GM21515 (cell line): ENCODE results near the gene LSM7.

ENCODE experiments used
- ATAC-seq: cut with Tn5 transposase; IDR thresholded peaks from one replicate; pipeline ENCODE4 v1.9.1; 2021; ENCODE audit not compliant: unreplicated experiment

Gene LSM7

DNA sequence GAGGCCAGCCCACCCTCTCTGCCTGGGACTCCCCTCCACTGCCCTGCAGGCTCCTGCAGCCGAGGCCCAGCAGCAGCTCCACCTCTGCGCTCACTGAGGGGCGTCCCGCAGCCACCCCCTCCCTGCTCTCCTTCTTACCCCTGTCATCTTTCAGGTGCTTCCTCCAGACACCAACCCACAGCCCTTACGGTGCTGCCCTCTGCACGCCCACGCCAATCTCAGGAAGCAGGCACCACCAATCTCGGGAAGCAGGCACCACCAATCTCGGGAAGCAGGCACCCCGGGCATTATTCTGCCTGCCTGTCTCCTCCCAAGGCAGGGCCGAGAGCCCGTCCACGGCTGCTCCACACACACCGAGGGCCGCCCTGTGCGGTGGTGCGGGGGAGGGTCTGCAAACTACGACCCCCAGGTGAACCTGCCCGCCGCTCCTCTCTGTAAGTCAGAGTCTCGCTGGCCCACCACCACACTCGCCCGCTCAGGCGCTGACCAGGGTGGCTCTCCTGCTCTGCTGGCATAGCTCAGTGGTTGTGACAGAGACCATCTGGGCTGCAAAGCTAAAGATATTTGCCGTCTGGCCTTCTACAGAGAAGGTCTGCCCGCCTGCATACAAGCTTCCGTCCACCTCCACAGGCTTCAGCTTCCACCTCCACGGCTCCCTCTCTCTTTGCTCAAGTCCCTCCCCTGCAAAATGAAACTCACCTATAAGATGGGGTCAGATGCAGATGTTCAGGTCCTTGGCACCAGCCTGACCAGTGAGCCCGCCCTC lies 2.9 kb downstream of the LSM7 start:
- ATAC-seq, result no peak

DNA sequence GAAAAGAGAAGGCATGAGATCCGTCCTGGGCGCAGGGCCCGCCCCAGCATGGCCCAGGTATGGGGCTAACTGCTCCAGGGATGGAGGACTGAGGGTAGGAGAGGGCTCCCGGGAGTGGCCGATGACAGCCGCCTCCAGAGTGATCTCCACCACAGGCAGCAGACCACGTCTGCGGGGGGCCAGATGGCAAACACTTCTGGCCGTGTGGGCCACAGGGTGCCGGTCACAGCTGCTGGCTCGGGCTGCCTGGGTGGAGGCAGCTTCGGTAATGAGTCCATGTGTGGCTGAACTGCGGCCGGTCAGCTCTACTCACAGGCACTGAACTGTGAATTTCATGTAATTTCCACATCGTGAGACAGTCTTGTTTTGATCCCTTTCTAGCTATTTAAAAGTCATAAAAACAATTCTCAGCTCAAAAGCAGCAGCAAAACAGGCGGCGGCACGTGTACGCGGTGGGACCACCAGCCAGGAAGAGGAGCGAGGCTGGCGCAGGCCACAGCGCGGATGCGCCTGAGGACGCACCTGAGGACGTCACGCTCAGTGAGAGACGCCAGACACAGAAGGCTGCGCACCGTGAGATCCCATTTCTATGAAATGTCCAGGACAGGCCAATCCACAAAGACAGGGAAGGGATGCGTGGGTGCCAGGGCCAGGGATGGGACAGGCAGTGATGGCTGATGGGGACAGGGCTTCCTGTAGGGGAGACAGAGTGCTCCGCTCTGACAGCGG lies 4.0 kb downstream of the LSM7 start:
- no peak for ATAC-seq

DNA sequence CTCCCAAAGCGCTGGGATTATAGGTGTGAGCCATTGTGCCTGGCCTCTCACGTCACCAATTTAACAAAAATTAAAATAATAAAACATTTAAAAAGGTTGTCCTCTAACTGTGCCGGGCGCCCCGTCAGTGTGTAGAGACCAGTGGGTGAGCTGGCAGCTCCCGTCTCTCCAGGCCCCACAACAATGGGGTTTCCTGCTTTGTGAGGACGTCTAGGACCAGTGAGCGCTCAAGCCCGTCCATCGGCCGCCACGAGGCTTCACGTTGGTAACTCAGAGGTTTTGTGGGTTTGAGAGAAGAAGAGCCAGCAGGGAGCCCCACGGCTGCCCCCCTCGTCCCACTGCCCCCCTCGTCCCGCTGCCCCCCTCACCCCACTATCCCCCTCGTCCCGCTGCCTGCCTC lies 4.7 kb downstream of the LSM7 start:
- no peak for ATAC-seq

DNA sequence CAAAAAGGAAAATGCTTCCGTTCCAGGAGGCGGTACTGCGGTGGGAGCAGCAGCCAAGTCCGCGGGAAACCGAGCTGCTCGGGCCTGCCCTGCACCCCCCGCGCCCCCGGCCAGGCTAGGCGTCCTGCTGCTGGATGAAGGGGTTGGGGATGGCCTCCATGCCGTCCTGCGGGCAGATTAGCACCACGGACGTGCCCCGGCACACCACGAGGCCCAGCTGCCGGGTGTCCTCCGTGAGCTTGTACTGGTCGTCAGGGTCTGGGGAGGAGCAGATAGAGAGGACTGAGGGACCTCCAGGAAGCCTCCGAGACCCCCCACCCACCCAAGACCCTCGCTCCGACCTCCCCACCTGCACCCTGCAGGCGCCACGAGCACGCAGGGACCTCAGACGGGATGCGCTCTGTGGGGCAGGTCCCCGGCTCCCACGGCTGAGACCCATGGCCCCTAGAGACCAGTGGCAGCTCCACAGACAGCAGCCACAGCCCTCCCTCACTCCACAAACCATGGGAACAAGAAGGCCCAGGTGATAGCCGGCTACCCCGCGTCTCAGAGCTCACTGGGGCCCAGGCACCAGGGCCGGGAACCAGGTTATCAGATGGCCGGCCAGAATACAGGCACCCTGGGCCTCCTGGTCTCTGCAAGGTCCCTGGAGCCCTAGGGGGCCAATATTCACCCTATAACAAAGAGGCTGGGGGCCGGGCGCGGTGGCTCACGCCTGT lies 6.7 kb downstream of the LSM7 start:
- no peak for ATAC-seq

DNA sequence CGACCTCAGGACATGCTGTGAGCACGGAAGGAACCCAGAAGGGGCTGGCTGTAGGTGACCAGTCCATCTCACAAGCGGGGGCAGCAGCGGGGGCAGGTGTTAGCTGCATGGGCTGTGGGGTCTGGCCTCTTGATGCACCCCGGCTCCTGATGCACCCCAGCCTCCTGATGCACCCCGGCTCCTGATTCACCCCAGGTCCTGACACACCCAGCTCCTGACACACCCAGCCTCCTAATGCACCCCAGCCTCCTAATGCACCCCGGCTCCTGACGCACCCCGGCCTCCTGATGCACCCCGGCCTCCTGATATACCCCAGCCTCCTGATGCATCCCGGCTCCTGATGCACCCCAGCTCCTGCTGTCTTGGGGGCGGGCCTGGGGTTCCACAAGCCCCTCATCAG lies 7.4 kb downstream of the LSM7 start:
- ATAC-seq, result no peak

DNA sequence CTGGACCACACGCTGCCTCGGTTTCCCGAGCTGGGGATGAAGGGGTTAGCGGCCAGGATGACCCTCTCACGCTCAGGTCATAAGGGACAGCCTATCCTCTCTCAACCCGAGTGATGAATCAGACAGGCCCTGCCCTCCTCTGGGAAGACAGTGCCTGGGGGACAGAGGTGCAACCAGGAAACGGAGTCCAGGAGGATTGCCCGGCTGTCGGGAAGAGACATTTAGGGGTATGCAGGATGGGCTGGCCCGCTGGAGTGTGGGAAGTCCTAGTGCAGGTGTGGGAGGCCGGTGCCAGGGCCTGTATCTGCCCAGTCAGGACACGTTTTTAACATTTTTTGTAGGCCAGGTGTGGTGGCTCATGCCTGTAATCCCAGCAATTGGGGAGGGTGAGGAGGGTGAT lies 8.3 kb downstream of the LSM7 start:
- ATAC-seq, result no peak

DNA sequence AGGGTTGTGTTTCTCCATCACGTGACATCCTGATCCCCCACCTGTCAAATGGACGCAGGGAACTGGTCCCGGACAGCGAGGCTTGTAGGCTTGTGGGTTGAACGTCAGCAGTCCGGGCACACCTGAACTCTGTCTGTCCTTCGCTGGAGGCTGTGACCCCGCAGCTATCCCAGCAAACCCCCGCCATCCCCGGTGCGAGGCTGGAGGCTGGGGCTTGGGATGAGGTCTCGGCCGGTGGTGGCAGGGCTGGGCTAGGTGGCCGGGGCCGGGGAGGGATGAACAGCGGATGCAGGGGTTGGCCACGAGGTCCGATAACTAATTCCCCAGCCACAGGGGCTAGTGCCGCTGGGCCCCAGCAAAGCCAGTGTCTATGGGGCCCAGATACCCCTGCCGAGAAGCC lies 8.8 kb downstream of the LSM7 start:
- no peak for ATAC-seq

DNA sequence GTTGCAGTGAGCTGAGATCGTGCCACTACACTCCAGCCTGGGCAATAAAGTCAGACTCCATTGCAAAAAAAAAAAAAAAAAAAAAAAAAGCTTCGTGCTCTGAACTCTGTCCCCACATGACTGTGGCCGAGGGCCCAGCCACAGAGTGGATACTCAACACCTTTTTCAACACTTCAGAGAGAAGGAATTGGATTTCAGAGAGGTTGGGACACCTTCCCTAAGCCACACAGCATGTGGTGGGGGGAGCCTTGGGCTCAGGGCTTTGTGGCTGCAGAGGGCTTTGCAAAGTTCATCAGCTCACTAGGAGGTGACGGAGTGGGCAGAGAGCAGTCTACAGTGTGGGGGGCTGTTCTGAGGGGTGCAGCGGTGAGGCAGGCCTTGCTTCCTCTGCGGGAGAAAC lies 9.5 kb downstream of the LSM7 start:
- no peak for ATAC-seq

DNA sequence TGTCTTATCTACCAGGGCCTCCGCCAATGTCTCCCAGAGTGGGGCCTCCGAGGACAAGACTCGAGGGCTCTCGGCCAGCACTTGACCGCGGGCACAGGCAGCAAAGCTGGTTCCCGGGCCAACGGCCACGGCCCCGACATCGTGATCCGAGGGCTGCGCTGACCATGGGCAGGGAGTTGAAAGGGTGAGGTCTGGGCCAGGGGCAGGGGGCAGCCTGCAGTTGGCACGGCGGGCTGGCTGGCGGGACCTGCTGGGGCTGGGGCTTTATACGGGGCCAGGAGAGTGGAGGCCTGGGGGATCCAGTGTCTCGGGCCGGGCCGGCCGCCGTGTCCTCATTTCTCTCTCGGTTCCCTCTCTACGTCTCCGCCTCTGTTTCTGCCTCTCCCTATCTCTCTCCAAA lies 10.6 kb downstream of the LSM7 start:
- no peak for ATAC-seq

DNA sequence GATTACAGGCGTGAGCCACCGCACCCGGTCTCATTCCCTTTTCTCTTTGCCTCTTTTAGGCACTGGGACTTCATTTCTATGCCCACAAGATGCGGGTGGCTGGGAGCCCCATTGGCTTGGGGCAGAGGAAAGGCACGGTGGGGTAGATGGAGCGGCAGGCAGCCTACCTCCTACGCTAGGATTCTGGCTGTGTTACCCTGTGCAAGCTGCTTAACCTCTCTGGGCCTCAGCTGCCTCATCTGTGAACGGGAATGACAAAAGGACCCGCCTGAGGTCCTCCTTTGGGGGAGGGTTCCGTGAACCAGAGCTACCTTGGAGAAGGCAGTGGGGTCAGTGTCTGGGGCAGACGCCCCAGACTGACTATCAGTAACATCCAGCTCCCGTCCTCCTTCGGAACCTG lies 11.1 kb downstream of the LSM7 start:
- ATAC-seq, result no peak

DNA sequence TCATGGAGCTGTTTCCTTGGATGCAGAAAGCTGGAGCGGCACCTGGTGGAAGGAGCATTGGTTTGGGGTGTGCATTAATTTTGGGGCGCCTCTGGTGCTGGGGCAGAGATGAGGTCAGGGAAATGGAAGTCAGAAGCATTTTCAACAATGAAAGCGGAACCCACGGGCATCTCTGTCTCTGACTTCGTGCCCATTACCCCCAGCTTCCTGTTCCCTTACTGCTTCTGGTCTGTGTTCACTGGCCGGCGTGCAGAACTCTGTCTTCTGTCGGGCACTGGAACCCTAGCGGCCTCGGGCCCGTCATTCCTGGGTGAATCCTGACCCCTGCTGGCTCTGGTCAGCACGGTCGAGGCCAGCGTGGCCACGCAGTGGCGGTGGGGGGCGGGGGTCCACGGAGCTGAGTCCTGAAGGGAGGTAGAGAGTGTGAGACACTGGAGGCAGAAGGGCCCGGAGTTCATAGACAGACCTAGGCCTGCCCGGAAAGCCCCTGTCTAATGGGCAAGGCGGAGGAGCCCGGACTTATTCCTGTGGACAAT lies 12.5 kb downstream of the LSM7 start:
- no peak for ATAC-seq

DNA sequence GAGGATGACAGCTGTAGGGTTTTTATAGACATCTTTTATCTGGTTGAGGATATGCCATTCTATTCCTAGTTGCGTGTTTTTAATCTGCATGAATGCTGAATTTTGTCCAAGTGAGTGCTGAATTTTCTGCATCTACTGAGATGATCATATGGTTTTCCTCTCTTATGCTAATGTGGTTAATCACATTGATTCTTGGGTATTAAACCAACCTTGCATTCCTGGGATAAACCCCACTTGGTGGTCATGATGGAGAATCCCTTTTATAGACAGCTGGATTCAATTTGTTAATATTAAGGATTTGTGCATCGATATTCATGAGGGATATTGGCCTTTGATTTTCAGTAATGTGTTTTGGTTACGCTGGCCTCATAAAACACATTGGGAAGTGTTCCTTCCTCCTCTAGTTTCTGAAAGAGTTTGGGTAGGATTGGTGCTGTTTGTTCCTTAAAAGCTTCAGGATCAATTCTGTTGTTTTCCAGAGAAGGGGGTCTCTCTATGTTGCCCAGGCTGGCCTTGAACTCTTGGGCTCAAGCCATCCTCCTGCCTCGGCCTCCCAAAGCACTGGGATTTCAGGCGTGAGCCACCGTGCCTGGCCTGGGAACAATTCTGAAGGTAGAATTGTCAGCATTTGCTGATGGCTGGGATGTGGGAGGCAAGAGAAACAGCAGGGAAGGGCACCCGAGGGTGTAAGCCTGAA lies 13.1 kb downstream of the LSM7 start:
- no peak for ATAC-seq

DNA sequence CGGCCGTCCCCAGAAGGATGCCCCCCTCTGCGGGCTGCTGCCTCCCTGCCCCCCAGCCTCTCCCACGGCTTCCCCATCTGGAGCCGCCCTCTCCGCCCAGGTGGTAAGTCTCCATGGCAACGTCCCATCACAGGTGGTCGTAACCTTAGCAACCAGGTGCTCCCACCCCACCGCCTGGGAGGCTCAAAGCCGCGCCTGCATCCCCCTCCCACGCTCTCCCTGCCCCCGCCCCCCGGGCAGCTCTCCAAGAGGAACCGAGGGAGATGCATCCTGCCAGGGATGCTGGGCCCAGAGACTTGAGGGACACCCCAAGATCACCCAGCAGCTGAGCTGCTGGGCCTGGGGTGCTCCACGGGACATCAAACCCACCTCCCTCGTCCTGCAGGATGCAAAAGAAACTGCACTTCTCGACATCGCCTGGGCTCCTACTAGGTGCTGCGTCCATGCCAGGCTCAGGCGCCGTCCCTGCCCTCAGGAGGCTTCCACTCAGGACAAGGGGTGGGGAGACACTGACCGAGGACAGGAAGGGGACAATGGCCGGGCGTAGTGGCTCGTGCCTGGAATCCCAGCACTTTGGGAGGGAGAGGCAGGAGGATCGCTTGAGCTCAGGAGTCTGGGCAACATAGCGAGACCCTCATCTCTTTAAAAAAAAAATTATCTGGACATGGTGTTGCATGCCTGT lies 15.4 kb downstream of the LSM7 start:
- ATAC-seq, result no peak

DNA sequence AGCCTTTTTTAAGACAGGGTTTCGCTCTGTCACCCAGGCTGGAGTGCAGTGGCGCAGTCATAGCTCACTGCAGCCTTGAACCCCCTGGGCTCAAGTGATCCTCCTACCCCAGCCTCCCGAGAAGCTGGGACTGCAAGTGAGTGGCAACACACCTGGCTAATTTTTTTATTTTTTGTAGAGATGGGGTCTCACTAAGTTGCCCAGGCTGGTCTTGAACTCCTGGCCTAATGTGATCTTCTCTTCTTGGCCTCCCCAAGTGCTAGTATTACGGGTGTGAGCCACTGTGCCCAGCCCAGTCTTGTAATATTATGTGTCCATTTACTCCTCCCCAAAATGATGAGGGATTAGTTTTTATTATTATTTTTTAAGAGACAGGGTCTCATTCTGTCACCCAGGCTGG lies 17.3 kb downstream of the LSM7 start:
- no peak for ATAC-seq

DNA sequence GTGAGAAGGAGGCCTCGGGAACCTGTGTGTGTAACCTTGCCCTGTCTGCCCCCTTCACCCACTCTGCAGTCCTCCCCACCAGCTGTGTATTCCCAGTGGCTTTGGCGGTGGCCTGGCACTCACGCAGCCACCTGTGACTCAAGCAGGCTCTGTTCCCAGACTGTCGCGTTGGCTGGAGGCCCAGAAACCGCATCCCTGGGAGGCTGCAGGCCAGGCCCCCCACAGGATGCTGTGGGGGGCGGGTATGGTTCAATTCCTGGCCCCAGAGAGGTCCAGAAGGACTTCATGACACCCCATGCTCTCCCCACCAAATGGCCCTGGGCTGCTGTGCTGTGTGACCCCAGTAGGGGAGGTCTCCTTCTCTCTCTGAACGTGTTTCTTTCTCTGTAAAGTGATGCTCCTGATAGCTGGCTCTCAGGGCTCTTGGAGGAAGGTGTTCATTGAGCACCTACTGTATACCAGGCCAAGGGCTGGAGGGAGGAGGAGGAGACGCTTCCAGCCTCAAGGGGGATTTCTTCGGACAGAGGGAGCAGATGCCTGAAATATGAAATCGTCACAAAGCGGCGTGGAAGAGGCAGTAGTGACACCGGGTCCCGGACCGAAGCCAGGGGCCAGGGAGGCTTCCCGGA lies 18.5 kb downstream of the LSM7 start:
- ATAC-seq, result no peak

DNA sequence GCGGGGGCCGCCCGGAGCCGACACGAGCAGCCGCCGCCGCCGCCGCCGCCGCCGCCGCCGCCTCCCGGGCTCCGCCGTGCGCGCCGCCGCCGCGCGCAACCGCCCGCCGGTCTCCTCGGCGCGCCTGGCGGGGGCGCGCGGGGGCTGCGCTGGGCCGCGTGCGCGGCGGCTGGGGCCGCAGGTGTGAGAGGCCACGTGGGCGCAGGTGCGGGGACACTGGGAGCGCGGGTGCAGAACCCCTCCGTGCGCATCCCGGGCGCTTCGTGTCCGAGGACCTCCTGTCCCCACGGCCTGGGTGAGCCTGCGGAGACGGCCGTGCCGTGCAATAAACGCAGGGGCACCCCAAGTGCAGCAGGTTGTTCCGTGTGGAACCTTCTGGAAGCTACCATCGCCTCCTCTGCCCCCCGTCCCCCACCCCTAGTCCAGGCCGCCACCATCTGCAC lies 20.3 kb downstream of the LSM7 start, which contains the start of gene LINGO3:
TSS of gene LINGO3 (minus strand) at position 41 of the 443 bp plus-strand sequence. CDS start 16,378 bp downstream, outside the sequence.
- no peak for ATAC-seq

DNA sequence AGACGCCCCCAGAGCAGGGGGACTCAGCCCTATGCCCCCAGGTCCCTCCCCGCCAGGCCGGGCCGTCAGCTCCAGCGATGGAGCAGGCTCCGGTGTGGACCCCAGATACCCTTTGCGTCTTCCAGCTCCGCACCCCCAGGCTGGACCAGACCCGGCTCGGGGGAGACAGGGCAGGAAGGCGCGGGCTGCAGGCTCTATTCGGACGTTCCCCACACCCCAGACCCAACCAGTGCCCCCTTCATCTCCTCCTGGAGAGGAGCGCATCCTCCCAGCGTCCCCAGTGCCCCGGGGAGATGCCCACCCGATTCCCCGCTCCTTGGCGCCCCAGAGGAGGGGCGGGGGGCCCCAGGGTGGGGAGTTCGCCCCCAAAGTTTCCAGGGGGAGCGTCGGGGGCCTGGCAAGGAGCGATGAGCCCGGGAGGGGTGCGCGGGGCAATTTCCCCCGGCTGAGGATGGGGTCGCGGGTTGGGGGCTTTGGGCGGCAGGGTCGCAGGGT lies 20.8 kb downstream of the LSM7 start:
- ATAC-seq, result no peak

DNA sequence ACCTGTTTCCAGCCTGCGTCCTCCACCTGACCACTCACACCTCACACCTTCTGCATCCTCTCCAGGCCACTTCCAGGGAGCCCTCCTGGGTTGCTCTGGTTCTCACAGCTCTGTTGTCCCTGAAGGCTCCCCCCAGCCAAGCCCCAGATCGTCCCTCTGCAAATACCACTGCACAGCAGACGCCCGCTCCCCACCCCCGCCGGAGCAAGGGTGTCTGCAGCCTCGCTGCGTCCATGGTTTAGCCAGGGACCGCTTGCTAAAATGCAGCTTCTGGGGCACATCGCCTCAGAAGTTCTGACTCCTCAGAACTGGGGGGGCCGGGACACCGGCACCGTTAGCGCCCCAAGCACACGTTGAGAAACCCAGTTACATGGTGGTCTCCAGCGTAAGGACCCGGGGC lies 21.4 kb downstream of the LSM7 start:
- ATAC-seq, result no peak

DNA sequence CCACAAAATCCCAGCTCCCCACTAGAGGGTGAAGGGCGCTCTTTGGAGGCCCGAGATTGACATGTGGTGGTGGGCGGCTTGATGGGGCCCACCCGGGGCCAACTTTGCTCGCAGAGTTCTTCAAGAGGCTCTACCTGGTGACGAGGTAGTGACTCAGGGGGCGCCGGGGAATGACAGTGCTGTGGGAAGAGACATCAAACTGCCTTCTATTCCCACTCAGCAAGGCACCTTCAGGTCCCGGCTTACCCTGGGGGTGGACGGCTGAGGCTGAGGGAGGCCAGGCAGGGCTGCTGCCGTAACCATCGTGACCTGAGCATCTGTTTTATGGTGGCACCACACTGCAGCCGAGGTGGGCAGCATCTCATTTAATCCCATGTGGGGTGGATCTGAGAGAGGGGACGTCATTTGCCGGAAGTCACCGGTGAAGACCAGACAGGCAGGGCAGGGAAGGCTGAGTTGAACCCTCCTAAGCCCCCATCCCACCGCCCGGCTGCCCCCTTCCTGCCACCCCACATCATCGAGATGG lies 22.0 kb downstream of the LSM7 start:
- no peak for ATAC-seq
